ENCODE results near the gene UBN1. TPM values are rescaled to one million over a fixed set of nuclear protein-coding genes. Genes with fewer than 3 reads are reported as not detected.

UBN1 gene
- total and polyA plus RNA-seq, 2 donors (not counting 3 experiments of a cell fraction or from before 2014, with no cell fraction given), result 26.0 to 44.8 TPM

- H3K79me2 ChIP-seq (ENCODE audit: control insufficient read depth, insufficient read depth, low read length), result peaks cover 12% of the 10 kb centered on the region
- no peak overlapping the region for H2AFZ ChIP-seq (ENCODE audit: low read depth, low read length)
- no peak for DNase-seq (ENCODE audit: low read depth, low spot score)
- H3K27ac ChIP-seq (ENCODE audit: insufficient read depth, low read depth, low read length), result no peak overlapping the region
- no peak for TF ChIP-seq POLR2AphosphoS5 (IDR thresholded peaks at IDR 0.05; ENCODE audit: insufficient read depth, low read depth, low read length)
- no peak for TF ChIP-seq GATA2 (IDR thresholded peaks at IDR 0.05; ENCODE audit: insufficient read depth, insufficient read length, low read depth, low read length)
- no peak for TF ChIP-seq MAX (IDR thresholded peaks at IDR 0.05; ENCODE audit: insufficient read depth, insufficient read length)
- no peak for TF ChIP-seq FOS (IDR thresholded peaks at IDR 0.05; ENCODE audit: borderline replicate concordance, insufficient read depth, low read length)
- no peak for TF ChIP-seq EZH2 (IDR thresholded peaks at IDR 0.05; ENCODE audit: borderline replicate concordance, low read depth, low read length, severe bottlenecking)
- no peak for TF ChIP-seq JUN (IDR thresholded peaks at IDR 0.05; ENCODE audit: borderline replicate concordance, insufficient read depth, insufficient read length, low read depth)
- TF ChIP-seq POLR2A (IDR thresholded peaks at IDR 0.05; ENCODE audit: low read depth, low read length), result no peak
- no peak for TF ChIP-seq CTCF (IDR thresholded peaks at IDR 0.05; ENCODE audit: extremely low read depth in 1 of 2, insufficient read depth in 1 of 2, low read depth in 1 of 2, low read length in 2 of 2)
- no peak overlapping the region for H3K9ac ChIP-seq (replicated peaks; ENCODE audit: extremely low read depth, insufficient read depth, low read length)
- peaks cover 20 to 46% of the 10 kb centered on the region in 2 experiments for H3K36me3 ChIP-seq (ENCODE audit: control insufficient read depth in 2 of 2, extremely low read depth in 1 of 2, insufficient read depth in 2 of 2, low read length in 2 of 2)
- FAIRE-seq, result no peak
- H3K4me3 ChIP-seq (replicated peaks in 1 of 3; ENCODE audit: insufficient read depth in 1 of 3, low read depth in 1 of 3, low read length in 3 of 3), result no peak overlapping the region
- H3K9me1 ChIP-seq (replicated peaks; ENCODE audit: control insufficient read depth, extremely low read depth, insufficient read depth, low read length), result no peaks in the 10 kb centered on the region
- no peak overlapping the region for H3K4me2 ChIP-seq (ENCODE audit: insufficient read depth, low read length)
- ChIA-PET CTCF (no interaction called here), POLR2A (no interaction called here)
- intact Hi-C loops (cut with micrococcal nuclease), result no loop called here
- dilution Hi-C loops (cut with MboI; ENCODE audit: extremely low pct_ligation_motif_present, low sequenced_read_pairs), result no loop called here
- H3K9me3 ChIP-seq (replicated peaks; ENCODE audit: control insufficient read depth, insufficient read depth, low read length), result no peaks in the 10 kb centered on the region
- H3K4me1 ChIP-seq (ENCODE audit: control insufficient read depth, extremely low read depth, insufficient read depth, low read length), result no peaks in the 10 kb centered on the region
- BruUV-seq (replicated peaks), result no TSS peak
- H3K27me3 ChIP-seq (ENCODE audit: control insufficient read depth in 2 of 2, insufficient read depth in 2 of 2, low read length in 2 of 2), result no peaks in the 10 kb centered on the region
- no peaks in the 10 kb centered on the region for H4K20me1 ChIP-seq (replicated peaks; ENCODE audit: control insufficient read depth, extremely low read depth, insufficient read depth, low read length)
These were observed 9.4 kb upstream of the UBN1 start for GRCh38 chr16:4837733-4838501.

All from endothelial cell of umbilical vein (primary cell).